Astrocyte (in vitro differentiated cells and primary cell): ENCODE data around the gene TREX2. TPM values are rescaled to one million over a fixed set of nuclear protein-coding genes. Genes with fewer than 3 reads are reported as not detected.

Experiments
- DNase-seq: peaks from one replicate; pipeline ENCODE4 v3.0.0-alpha.2; 2010; ENCODE audit warnings: low read depth
- FAIRE-seq: peaks from 2 replicates; lab custom pipeline; 2011; peaks lifted over from hg19 to GRCh38; lab: Jason Lieb, UNC
- H2AFZ ChIP-seq: 2 replicates; pipeline ENCODE4 v1.6.0; 2012; ENCODE audit warnings: low read depth, low read length, inconsistent platforms
- H3K27ac ChIP-seq: 2 replicates; pipeline ENCODE4 v1.5.1; 2011; ENCODE audit warnings: low read depth, low read length, inconsistent platforms
- H3K27me3 ChIP-seq: 2 replicates; pipeline ENCODE4 v1.6.0; 2011; ENCODE audit warnings: low read length, inconsistent platforms; ENCODE audit not compliant: insufficient read depth
- H3K36me3 ChIP-seq: 2 replicates; pipeline ENCODE4 v1.5.1; 2011; ENCODE audit warnings: low read length, inconsistent platforms; ENCODE audit not compliant: insufficient read depth
- H3K4me1 ChIP-seq: 2 replicates; pipeline ENCODE4 v1.5.1; 2011; ENCODE audit warnings: low read length, inconsistent platforms; ENCODE audit not compliant: insufficient read depth
- H3K4me2 ChIP-seq: 2 replicates; pipeline ENCODE4 v1.6.0; 2012; ENCODE audit warnings: low read length, inconsistent platforms
- H3K4me3 ChIP-seq: 2 replicates; pipeline ENCODE4 v1.5.1; 2011; ENCODE audit warnings: low read depth, mild to moderate bottlenecking, low read length, inconsistent platforms; ENCODE audit not compliant: insufficient read depth
- H3K79me2 ChIP-seq: 2 replicates; pipeline ENCODE4 v1.6.0; 2012; ENCODE audit warnings: mild to moderate bottlenecking, low read length, inconsistent platforms; ENCODE audit not compliant: insufficient read depth
- H3K9ac ChIP-seq: 2 replicates; pipeline ENCODE4 v1.6.0; 2012; ENCODE audit warnings: mild to moderate bottlenecking, low read length, inconsistent platforms
- H3K9me3 ChIP-seq: 2 replicates; pipeline ENCODE4 v1.5.1; 2012; ENCODE audit warnings: low read depth, mild to moderate bottlenecking, low read length, inconsistent platforms; ENCODE audit not compliant: insufficient read depth
- H4K20me1 ChIP-seq: 2 replicates; pipeline ENCODE4 v1.6.0; 2012; ENCODE audit warnings: low read length, inconsistent platforms; ENCODE audit not compliant: insufficient read depth
- H3K27ac Mint-ChIP-seq: one replicate; pipeline ENCODE4 v1.8.0; 2021; ENCODE audit warnings: mild to moderate bottlenecking, mixed read lengths; ENCODE audit not compliant: unreplicated experiment
- H3K27me3 Mint-ChIP-seq: one replicate; pipeline ENCODE4 v1.8.0; 2021; ENCODE audit warnings: low read depth, mixed read lengths; ENCODE audit not compliant: unreplicated experiment
- H3K36me3 Mint-ChIP-seq: one replicate; pipeline ENCODE4 v1.8.0; 2021; ENCODE audit warnings: low read depth, mixed read lengths; ENCODE audit not compliant: unreplicated experiment
- H3K4me1 Mint-ChIP-seq: one replicate; pipeline ENCODE4 v1.8.0; 2021; ENCODE audit warnings: low read depth, mixed read lengths; ENCODE audit not compliant: unreplicated experiment
- H3K4me3 Mint-ChIP-seq: one replicate; pipeline ENCODE4 v1.8.0; 2021; ENCODE audit warnings: mild to moderate bottlenecking, moderate library complexity, mixed read lengths; ENCODE audit not compliant: unreplicated experiment
- H3K9me3 Mint-ChIP-seq: one replicate; pipeline ENCODE4 v1.8.0; 2021; ENCODE audit warnings: mild to moderate bottlenecking, mixed read lengths; ENCODE audit not compliant: unreplicated experiment
- CTCF ChIP-seq: IDR thresholded peaks from 2 replicates; pipeline ENCODE4 v1.5.1; 2011; ENCODE audit warnings: low read depth, mild to moderate bottlenecking, inconsistent platforms, low read length, moderate library complexity; ENCODE audit not compliant: insufficient read depth
- EZH2 ChIP-seq: IDR thresholded peaks from 2 replicates; pipeline ENCODE4 v1.6.1; 2012; ENCODE audit warnings: mild to moderate bottlenecking, low read length, inconsistent platforms; ENCODE audit not compliant: insufficient read depth
- total RNA-seq: library from RNA; stranded (reverse); gene quantifications from 2 replicates; pipeline ENCODE4 v1.2.1, GENCODE V29; 2021

The TREX2 gene
- total RNA-seq, 1 donor from 2014 or later = 0.36 TPM

GRCh38 chrX:153407736-153408135 is 38.1 kb downstream of the TREX2 start:
- Histone ChIP-seq H3K9me3 (no peaks in the 10 kb centered on the region), H2AFZ (no peak overlapping the region), H4K20me1 (no peaks in the 10 kb centered on the region), H3K79me2 (no peaks in the 10 kb centered on the region), H3K27me3 (peaks cover 4% of the 10 kb centered on the region), H3K4me2 (no peak overlapping the region), H3K27ac (no peak overlapping the region), H3K9ac (no peak overlapping the region), H3K4me3 (no peak overlapping the region), H3K36me3 (no peaks in the 10 kb centered on the region), H3K4me1 (no peaks in the 10 kb centered on the region)
- H3K36me3 Mint-ChIP-seq = no peaks in the 10 kb centered on the region
- H3K9me3 Mint-ChIP-seq = no peaks in the 10 kb centered on the region
- no peak overlapping the region for H3K27ac Mint-ChIP-seq
- no peaks in the 10 kb centered on the region for H3K4me1 Mint-ChIP-seq
- no peak for DNase-seq
- FAIRE-seq = no peak
- TF ChIP-seq EZH2 = no peak
- TF ChIP-seq CTCF = no peak
- no peak overlapping the region for H3K4me3 Mint-ChIP-seq
- peaks cover 41% of the 10 kb centered on the region for H3K27me3 Mint-ChIP-seq

GRCh38 chrX:153406903-153407302 is 39.0 kb downstream of the TREX2 start:
- Histone ChIP-seq H3K4me3 (no peak overlapping the region), H3K27me3 (peaks cover 4% of the 10 kb centered on the region), H3K9ac (no peak overlapping the region), H3K79me2 (no peaks in the 10 kb centered on the region), H3K9me3 (no peaks in the 10 kb centered on the region), H3K4me2 (no peak overlapping the region), H2AFZ (no peak overlapping the region), H4K20me1 (no peaks in the 10 kb centered on the region), H3K36me3 (no peaks in the 10 kb centered on the region), H3K27ac (no peak overlapping the region), H3K4me1 (no peaks in the 10 kb centered on the region)
- no peaks in the 10 kb centered on the region for H3K36me3 Mint-ChIP-seq
- no peak for DNase-seq
- peaks cover 35% of the 10 kb centered on the region for H3K27me3 Mint-ChIP-seq
- no peak for FAIRE-seq
- H3K4me1 Mint-ChIP-seq = no peaks in the 10 kb centered on the region
- peaks cover 3% of the 10 kb centered on the region for H3K9me3 Mint-ChIP-seq
- H3K27ac Mint-ChIP-seq = no peak overlapping the region
- H3K4me3 Mint-ChIP-seq = no peak overlapping the region
- TF ChIP-seq EZH2 (no peak), CTCF (no peak)

GRCh38 chrX:153406011-153406410 is 39.8 kb downstream of the TREX2 start:
- Mint-ChIP-seq H3K27ac (no peak overlapping the region), H3K27me3 (peaks cover 32% of the 10 kb centered on the region), H3K9me3 (peaks cover 6% of the 10 kb centered on the region), H3K4me1 (no peaks in the 10 kb centered on the region), H3K4me3 (no peak overlapping the region), H3K36me3 (no peaks in the 10 kb centered on the region)
- Histone ChIP-seq H3K4me1 (no peaks in the 10 kb centered on the region), H3K9me3 (no peaks in the 10 kb centered on the region), H3K4me2 (no peak overlapping the region), H2AFZ (no peak overlapping the region), H3K27me3 (peaks cover 4% of the 10 kb centered on the region), H3K4me3 (no peak overlapping the region), H3K9ac (no peak overlapping the region), H3K27ac (no peak overlapping the region), H3K36me3 (no peaks in the 10 kb centered on the region), H3K79me2 (no peaks in the 10 kb centered on the region), H4K20me1 (no peaks in the 10 kb centered on the region)
- FAIRE-seq = no peak
- no peak for TF ChIP-seq EZH2
- TF ChIP-seq CTCF = no peak
- no peak for DNase-seq
